Measurements from ENCODE around the gene STUB1. TPM values are rescaled to one million over a fixed set of nuclear protein-coding genes. Genes with fewer than 3 reads are reported as not detected.

STUB1 gene
- total and polyA plus RNA-seq, 12 donors, result 92.7 to 165 (median 116) TPM

GRCh38 chr16:638034-638543, 42.1 kb upstream of the STUB1 start:
- ATAC-seq (no peak), DNase-seq (peak in 1 of 2 donors; percentile 25)
- intact Hi-C loops (cut with DNase I), result loop anchor here in 1 of 10 donors (5.0 kb wide), 1 partner anchor 46 kb away; the partner anchor contains the start of gene RAB40C
- Histone ChIP-seq H3K36me3 (peaks cover 0 to 16% (median 0%) of the 10 kb centered on the region in 9 donors), H3K4me3 (no peak overlapping the region), H3K9me3 (no peaks in the 10 kb centered on the region), H3K27me3 (no peaks in the 10 kb centered on the region), H3K4me1 (peaks cover 12 to 44% (median 34%) of the 10 kb centered on the region in 9 donors), H3K27ac (peak overlapping the region in 9 of 10 donors; percentile 64 to 99 (median 86))
- TF ChIP-seq CTCF (IDR thresholded peaks at IDR 0.05), result no peak
- 73 to 77% methylated on average over 15 of the region's 15 CpGs for WGBS, 2 donors

- intact Hi-C loops (cut with DNase I), result loop anchor here in 1 of 10 donors (5.0 kb wide), 1 partner anchor 47 kb away; the partner anchor contains the start of gene RAB40C
- no peak for TF ChIP-seq CTCF (IDR thresholded peaks at IDR 0.05)
- peak in 1 of 2 donors; percentile 10 for DNase-seq
- WGBS, 2 donors, result 77 to 79% methylated on average over 9 of the region's 9 CpGs
- H3K4me1 ChIP-seq, result peaks cover 16 to 51% (median 40%) of the 10 kb centered on the region in 9 donors
- peak overlapping the region in 7 of 10 donors; percentile 50 to 99 (median 80) for H3K27ac ChIP-seq
- peaks cover 0 to 9% (median 0%) of the 10 kb centered on the region in 9 donors for H3K36me3 ChIP-seq
- H3K4me3 ChIP-seq, result no peak overlapping the region
- no peaks in the 10 kb centered on the region for H3K27me3 ChIP-seq
- H3K9me3 ChIP-seq, result no peaks in the 10 kb centered on the region
- ATAC-seq, result no peak
Observed at GRCh38 chr16:638836-639235, 41.4 kb upstream of the STUB1 start.

- DNase-seq, result no peak
- H3K27me3 ChIP-seq, result no peaks in the 10 kb centered on the region
- WGBS, 2 donors, result 89 to 90% methylated on average over 4 to 5 of the region's 5 CpGs
- peak overlapping the region in 2 of 10 donors; percentile 35 to 36 for H3K27ac ChIP-seq
- TF ChIP-seq CTCF (IDR thresholded peaks at IDR 0.05), result no peak
- H3K9me3 ChIP-seq, result no peaks in the 10 kb centered on the region
- peak overlapping the region in 4 of 10 donors; percentile 70 to 82 (median 72) for H3K4me3 ChIP-seq
- ATAC-seq, result no peak
- peaks cover 0 to 3% (median 0%) of the 10 kb centered on the region in 9 donors for H3K36me3 ChIP-seq
- peaks cover 17 to 60% (median 37%) of the 10 kb centered on the region in 9 donors for H3K4me1 ChIP-seq
- intact Hi-C loops (cut with DNase I), result no loop called here
Observed at GRCh38 chr16:640614-641013, 39.6 kb upstream of the STUB1 start.

GRCh38 chr16:641326-642188, 38.7 kb upstream of the STUB1 start, which contains the start of gene MCRIP2:
MCRIP2 (plus strand) TSS chr16:641828; CDS start chr16:641992, 164 bp downstream.
- peaks cover 16 to 66% (median 43%) of the 10 kb centered on the region in 9 donors for H3K4me1 ChIP-seq
- intact Hi-C loops (cut with DNase I), result no loop called here
- no peaks in the 10 kb centered on the region for H3K9me3 ChIP-seq

More at GRCh38 chr16:641326-642188, 38.7 kb upstream of the STUB1 start, which contains the start of gene MCRIP2:
- peak; percentile 49 to 69 (median 66) for ATAC-seq
- peak in 1 of 9 donors; percentile 5 for TF ChIP-seq CTCF (IDR thresholded peaks at IDR 0.05)
- DNase-seq, result peak; percentile 85 to 90
- Histone ChIP-seq H3K4me3 (peak within 1 kb of the TSS; percentile 46 to 96 (median 72)), H3K36me3 (peaks cover 0 to 3% (median 0%) of the 10 kb centered on the region in 9 donors), H3K27ac (peak within 1 kb of the TSS; percentile 89 to 99 (median 96)), H3K27me3 (no peaks in the 10 kb centered on the region)
- 1 to 2% methylated on average over 45 to 81 of the region's 81 CpGs for WGBS, 2 donors
